Bone marrow (tissue), 2 donors: ENCODE results near the gene SSBP4.
"Not testable (repeated sequence)": the region's sequence is repeated elsewhere in the genome, so short reads cannot be mapped to it uniquely, and the experiment has no call there.

Experiments used
- DNase-seq, 2 donors: peaks; one replicate each; lab custom pipeline; 2025; lab: John Stamatoyannopoulos, UW

The SSBP4 gene

DNA sequence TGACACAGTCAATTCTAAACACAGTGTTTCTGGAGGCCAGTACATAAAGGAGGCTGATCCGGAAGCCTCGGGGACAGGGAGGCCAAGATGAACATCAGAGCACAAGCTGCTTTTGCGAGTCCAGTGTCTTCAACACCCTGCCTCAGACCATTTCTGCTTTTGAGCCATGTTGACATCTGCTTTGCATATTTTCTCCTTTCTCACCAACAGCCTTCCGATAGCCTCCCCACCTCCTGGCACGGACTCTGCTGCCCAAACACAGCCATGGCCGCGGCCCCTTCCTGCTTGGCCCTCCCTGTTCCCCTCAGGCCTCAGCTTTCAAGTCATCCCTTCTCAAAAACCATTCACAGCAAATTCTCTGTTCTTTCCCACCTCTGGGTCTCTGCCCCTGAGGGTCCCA, 25.4 kb upstream of the SSBP4 start:
- DNase-seq: peak in 1 of 2 donors; percentile 26

DNA sequence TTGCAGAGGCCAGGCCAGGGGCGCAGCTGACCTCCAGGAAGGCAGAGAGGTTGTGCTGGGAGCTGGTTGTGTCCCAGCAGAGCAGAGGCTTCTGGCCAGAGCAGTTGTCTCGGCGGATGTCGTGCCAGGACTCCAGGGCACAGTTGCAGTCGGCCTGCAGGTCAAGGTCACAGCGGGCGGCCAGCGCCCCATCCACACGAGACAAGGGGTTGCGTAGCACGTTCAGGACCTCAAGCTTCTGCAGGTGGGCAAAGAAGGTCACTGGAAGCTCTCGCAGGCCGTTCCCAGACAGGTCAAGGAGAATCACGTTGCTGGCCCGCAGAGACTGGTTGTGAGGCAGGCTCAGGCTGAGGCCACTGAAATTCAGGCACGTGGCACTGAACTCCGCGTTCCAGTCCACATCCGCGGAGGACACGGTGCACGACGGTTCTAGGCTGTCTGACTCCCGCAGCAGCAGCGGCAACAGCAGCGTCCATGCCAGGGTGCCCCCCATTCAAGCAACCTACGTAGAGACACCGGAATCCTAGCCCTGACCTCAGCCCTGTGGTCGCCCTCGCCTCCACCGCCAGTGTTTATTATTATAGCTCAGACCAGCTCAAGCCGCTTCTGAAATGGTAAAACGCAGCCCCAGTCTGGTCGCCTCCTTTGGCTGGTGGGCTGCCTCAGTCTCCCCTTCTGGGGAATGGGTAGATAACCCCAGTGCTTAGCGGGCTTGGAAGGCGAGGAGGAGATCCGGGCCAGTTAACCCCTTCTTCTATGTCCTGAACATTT, 22.5 kb upstream of the SSBP4 start:
- DNase-seq: no peak

DNA sequence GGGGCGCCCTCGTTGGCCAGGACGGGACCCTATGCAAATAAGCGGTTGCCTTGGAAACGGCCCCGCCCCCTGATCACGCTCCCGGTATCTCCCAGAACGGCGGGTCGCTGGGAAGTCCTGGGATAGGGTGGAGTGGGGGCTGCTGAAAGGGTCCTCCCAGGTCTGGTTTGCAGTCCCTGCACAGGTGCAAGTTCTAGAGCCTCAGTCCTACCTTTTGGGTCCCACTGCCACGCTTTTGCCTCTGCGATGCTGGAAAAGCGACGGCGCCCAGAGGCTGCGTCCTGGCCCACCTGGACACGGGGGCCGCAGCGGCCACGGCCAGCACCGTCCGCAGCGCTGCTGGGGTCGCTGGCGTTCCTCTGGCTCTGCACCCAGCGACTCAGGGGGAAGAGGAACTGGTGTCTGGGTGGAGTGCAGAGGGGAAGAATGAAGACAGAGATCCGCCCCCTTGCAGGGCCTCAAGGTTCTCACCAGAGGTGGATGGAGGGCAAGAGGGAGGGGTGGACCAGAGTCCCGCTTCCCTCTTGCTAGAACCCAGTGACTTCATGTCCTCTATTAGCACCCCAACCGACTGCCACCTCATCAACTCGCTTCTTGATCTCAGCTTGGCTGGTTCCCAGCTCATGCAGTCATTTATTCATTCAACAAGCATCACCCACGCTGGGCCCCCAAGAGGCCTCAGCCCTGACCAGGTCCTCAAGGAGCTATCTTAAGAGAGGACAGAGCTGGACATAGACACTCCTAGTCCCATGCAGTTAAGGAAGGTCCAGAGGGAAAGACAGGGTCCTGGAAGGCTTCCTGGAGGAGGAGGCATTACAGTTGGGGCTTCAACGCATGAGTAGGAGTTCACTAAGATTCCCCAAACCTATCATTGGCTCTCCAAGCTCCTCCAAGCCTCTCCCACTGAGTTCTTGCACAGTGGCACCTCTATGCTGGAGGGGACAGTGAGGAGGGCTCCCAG, 21.7 kb upstream of the SSBP4 start, which contains the start of gene LRRC25:
TSS of gene LRRC25 (minus strand) at position 381 of the 961 bp plus-strand sequence. CDS start 659 bp downstream, outside the sequence.
- DNase-seq: peak; percentile 53 to 82

DNA sequence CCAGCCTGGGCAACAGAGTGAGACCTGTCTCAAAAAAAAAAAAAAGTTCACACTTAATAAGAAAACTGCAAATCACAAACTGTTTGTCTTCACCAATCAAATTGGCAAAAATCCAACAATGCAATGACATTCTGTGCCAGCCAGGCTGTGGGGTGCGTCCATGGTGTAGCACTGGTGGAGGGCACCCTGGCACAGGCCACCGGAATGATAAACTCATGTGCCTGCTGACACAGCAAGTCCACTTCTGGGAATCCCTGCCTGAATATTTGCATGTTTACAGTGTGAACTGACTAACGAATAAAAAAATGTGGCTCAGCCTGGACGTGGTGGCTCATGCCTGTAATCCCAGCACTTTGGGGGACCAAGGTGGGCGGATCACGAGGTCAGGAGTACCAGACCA, 20.2 kb upstream of the SSBP4 start:
- no peak for DNase-seq

DNA sequence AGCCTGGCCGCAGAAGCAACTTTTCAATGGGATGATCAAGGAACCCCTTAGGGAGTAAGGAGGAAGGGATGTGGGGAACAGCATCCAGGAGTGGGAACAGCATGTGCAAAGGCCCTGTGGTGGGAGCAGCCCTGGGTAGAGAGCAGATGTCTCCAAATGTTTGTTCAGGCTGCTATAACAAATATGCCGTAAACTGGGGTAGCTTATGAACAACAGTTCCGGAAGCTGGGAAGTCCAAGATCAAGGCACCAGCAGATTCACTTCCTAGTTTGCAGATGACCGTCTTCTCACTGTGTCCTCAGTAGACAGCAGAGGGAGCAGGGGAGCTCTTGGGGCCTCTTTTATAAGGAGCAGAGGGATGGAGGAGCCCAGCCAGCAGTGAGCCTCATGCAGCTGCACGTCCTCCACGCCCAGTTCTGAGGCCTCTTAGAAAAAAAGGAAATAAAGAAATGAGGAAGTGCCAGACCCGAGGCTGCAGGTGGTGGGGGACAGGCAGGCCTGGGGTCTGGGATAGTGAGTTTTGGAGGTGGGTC, 17.6 kb upstream of the SSBP4 start:
- peak; percentile 28 to 87 for DNase-seq

DNA sequence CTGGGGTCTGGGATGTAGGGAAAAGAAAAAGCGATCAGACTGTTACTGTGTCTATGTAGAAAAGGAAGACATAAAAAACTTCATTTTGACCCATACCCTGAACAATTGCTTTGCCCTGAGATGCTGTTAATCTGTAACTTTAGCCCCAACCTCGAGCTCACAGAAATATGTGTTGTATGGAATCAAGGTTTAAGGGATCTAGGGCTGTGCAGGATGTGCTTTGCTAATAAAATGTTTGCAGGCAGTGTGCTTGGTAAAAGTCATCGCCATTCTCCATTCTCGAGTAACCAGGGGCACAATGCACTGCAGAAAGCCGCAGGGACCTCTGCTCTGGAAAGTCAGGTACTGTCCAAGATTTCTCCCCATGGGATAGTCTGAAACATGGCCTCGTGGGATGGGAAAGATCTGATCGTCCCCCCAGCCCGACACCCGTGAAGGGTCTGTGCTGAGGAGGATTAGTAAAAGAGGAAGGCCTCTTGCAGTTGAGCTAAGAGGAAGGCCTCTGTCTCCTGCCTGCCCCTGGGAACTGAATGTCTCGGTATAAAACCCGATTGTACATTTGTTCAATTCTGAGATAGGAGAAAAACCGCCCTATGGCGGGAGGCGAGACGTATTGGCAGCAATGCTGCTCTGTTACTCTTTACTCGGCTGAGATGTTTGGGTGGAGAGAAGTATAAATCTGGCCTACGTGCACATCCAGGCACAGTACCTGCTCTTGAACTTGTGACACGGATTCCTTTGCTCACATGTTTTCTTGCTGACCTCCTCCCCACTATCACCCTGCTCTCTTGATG, 16.5 kb upstream of the SSBP4 start:
- not testable (repeated sequence) for DNase-seq

DNA sequence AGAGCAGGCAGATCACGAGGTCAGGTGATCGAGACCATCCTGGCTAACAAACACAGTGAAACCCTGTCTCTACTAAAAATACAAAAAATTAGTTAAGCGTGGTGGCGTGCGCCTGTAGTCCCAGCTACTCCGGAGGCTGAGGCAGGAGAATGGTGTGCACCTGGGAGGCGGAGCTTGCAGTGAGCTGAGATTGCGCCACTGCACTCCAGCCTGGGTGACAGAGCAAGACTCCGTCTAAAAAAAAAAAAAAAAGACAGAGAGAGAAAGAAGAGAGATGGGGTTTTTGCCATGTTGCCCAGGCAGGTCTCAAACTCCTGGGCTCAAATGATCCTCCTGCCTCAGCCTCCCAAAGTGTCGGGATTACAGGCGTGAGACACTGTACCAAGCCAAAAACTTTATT, 13.4 kb upstream of the SSBP4 start:
- DNase-seq: not testable (repeated sequence)

DNA sequence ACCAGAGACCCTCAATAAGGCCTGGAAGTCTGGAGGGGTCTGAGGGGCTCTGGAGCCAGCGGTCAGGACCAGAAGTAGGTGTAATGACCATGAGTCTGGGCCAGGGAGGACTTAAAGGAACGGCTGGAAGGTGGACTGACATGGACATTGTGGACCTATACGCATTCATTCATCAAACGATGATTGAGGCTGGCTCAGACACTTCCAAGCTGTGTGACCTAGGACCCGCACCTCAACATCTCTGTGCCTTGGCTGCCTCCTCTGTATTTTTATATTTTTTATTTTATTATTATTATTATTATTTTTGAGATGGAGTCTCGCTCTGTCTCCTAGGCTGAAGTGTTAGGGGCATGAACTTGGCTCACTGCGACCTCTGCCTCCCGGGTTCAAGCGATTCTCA, 12.4 kb upstream of the SSBP4 start:
- DNase-seq: no peak

DNA sequence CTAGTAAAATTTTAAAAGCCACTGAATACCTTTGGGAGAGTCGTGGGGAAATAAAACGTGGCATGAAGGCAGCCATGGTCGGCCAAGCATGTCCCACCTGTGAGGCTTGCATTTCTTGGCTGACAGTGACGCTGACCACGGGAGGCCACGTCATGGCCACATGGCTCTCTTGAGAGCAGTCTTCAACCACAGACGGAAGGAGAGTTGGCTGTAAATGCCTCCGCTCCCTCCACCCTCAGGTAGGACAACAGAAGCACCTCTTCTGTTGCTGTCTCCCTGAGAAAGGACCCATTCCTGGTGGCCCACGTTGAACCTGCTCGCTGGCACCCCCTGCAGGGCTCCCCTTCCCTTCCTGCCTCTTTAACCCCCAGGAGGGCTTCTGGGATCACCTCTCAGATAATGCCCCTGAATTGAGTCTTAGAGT, 11.1 kb upstream of the SSBP4 start:
- peak in 1 of 2 donors; percentile 46 for DNase-seq

DNA sequence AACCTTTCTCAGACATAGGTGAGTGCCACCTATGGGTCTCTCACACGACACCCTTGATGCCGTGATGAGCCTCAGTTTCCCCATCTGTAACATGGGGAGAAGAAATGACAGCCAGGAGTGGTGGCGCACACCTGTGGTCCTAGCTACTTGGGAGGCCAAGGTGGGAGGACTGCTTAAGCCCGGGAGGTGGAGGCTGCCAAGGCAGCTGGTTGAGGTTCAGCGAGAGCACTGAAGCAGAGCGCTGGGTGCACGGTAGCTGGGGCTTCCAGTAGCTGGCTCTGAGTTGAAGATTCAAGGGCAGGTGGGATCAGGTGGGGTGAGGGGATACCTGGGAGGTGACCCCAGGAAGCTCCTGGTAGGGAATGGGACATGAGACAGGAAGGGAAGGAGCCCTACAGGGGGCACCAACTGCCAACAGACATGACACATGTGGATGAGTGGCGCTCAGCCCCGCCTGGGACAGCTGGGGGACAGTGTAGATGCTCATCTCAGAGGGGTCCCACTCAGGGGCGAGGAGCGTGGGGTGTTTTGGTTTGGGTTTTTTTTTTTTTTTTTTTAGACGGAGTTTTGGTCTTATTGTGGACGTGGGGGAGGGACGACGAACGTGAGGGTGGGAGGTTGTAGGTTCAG, 6.5 kb upstream of the SSBP4 start:
- no peak for DNase-seq

DNA sequence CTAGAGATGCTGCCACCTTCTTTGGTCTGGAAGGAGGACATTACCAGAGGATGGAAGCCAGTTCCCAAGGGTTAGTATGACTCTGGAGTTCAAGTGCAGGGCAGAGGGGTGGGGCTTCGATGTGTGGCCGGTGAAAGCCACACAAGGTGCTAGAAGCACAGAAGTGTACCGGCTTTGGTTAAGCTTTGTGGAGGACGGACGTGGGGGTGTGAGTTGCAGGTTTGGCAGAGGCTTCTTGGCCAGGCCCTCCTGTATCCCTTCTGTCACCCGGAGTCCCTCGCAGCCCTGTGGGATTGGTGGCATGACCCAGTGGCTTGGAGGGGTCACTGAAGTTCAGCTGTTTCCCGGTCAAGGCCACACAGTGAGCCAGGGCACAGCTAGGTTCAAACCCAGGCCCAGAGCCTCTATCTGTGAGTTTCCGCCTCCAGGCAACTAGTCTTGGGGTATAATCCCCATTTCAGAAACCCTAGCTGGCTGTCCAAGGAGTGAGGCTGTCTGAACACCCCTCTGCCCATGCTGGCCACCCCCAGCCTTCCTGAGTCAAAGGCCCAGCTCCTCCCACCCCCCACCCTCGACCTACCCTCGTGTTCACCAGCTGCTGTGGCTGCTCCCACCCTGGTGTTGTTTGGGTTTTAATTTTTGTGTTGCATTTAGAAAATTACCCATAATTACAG, 4.6 kb upstream of the SSBP4 start:
- DNase-seq: no peak

DNA sequence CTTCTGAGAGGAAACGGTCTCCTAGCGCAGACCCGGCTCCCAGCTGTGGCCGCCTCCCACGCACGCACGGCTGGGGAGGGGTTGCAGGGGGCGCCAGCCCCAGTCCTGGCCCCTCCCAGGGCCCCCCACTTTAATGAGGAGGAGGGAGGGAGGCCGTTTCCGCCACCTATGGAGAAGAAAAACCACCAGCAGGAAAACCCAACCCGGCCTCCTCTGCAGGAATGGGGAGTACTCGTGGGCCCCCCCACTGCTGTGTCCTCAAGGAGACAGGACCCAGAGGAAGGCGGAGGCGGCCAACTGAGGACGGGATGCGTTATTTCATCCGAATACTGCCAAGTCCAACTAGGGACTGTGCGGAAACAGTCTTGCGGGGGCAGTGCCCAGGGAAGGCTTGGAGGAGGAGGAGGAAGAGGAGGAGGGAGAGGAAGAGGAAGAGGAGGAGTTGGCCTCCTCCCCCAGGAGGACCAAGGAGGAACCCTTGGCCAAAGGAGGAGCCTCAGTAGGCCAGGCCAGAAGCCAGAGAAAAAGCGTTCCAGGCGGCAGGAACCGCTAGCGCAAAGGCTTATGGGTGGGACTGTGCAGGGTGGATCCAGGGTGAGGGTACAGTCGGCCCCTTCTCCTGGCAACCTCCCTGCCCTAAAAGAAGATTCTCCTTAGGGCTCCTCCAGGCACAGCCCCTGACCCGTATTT, 3.9 kb upstream of the SSBP4 start:
- peak; percentile 17 to 62 for DNase-seq

DNA sequence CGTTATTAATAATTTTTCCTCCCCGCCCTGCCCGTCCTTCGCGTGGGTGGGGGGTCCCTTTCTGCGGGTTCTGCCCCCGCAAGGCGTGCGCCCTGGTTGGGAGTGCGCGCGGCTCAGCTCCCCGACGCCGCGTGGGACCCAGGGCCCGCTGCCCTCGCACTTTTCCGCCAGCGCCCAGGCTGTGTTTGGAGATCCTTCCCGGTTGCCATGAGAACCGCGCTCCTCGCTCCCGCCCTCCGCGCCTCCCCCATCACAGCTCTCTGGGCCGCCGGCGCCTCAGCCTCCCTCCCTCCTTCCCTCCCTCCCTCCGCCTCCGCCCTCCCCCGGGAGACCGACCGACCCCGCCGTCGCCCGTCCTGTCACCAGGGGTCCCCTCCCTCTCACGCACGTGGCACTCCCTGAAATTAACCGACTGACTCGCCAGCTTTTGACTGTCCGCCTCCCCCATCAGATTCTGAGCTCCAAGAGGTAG, 2.4 kb upstream of the SSBP4 start:
- peak; percentile 70 to 83 for DNase-seq

DNA sequence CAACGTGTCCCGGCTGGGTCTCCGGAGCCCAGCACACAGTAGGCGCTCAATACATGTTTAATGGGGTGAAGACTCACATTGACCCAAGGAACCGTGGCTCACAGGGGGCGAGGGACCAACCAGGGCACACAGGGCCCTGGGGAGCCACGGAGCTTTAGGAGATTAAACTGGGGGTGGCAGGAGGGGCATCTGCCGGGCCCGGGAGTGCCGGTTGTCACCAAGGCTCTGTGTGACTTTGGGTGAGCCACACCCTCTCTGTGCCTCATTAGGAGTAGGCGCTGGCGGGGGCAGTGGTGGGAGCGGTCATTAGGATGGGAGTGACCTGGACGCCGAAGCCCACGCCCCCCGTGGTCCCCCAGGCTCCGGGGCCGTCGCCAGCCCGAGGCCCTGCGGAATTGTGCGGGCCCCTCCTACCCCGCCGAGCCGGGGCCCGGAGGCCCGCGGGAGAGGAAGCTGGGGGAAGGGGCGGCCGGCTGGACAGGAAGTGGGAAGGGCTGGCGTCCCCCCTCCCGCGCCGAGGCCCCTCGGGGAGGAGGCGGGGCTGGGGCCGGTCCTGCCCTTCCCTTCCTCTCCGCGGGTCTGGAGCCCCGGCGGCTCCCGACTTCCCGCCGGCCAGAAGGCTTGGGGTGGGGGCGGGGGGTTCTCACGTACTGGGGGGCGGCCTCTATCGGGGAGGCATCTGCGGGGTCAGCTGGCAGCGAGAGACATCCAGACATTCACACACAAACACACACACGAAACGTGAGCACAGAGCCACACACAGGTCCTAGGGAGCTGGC, 1.8 kb upstream of the SSBP4 start:
- DNase-seq: peak in 1 of 2 donors; percentile 72

DNA sequence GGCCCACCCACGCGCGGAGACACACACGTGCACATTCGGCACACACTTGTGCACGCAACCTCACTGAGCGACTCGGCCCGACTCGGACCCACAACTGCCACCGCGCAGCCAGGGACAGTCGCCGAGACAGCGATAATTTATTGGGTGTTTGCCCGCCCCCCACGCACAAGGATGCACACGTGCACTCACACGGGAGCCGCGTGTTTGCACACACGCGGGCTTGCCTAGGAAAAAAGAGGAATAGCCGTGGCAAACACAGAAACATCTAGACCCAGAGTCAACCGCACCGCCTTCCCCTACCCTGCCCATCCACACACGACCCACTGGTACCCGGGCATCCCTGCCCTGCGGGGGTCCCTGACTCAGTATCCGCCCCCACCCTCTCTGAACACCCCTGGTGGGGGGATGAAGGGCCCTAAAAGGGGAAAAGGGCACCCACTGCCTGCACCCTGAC, 1.1 kb upstream of the SSBP4 start:
- DNase-seq: peak in 1 of 2 donors; percentile 26

DNA sequence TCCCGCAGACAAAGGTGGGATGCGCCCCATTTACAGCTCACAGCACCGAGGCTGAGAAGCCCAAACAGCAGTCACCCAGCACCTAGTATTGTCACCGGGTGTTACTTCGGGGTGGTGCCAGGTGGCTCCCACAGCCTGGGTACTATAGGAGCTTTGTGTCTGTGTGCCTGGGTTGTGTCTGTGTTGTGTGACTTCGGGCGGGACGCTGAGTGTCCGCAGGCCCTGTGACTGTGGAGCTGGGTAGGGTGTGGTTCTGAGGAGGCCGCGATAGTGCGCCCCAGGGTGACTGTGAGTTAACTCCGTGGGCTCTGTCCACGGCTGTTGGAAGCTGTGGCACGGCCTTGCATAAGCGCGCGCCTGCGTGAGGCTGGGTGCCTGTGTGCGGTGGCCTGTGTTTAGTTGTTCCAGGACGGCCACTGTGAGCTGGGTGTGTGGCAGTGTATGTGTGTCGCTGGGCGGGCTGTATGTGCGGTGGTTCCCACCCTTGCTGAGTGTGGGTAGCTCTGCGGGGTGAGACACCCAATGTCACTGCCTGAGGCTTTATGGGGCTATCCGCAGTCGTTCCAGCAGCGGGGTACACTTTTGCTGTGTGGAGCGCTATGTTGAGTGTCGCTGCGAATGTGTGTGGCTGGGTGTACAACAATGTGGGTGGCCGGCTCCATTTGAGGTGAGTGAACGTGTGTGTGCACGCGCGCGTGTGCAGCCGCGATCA, 559 bp upstream of the SSBP4 start:
- DNase-seq: peak in 1 of 2 donors; percentile 65

DNA sequence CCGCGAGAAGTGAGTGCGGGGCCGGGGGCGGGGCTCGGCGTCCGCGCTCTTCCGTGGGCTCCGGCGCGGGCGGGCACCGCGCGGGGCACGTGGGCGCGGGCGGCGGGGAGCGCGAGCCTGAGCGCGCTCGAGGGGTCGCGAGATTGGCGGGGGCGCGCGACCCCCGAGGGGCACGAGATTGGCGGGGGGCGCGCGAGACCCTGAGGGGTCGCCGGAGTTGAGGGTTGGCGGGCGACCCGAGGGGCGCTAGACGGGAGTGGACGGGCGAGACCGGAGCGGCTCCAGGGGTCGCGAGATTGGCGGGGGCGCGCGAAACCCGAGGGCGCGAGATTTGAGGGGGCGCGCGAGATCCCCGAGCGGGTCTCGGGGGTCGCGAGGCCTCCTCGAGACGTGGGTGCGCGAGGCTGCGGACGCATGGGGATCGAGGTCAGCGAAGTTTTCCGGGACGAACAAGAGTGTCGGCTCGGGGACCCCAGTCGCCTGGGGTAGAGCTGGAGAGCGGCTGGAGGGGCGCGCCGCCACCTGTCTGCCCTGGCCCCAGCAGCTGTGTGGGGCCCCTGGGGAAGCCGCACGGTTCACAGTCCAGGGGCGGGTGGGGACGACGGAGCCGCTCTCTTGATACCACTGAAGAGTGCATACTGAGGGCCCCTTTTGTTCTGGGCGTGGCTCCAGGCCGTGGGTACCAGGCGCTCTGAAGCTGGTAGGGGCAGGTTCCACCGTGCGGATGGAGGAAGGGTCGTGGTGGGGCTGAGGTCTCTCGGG, 682 bp downstream of the SSBP4 start:
- DNase-seq: no peak

DNA sequence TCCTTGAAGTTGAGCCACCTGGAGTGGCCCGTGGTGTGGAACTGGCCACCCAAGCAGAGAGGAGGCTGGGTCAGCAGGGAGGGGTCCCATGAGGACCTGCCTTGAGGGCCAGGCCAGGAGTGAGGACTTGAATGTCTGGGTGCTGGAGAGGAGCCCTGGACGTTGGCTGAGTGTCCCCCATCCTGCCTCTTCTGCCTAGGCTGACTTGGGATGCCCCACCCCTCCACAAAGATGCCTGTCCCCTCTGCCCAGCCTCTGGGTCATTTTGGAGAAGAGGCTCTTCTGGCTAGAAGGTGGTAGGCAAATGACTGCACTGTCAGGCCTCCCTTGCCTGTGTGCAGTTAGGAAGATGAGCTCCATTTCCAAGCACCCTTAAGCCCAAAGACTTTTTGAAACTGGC, 1.7 kb downstream of the SSBP4 start:
- no peak for DNase-seq
